Measurements from ENCODE around the gene AFAP1. TPM values are rescaled to one million over a fixed set of nuclear protein-coding genes. Genes with fewer than 3 reads are reported as not detected.

The AFAP1 gene
- total and polyA plus RNA-seq, 2 of the 4 experiments (the other 2 are of a cell fraction) = 48.2 to 80.9 TPM

DNA sequence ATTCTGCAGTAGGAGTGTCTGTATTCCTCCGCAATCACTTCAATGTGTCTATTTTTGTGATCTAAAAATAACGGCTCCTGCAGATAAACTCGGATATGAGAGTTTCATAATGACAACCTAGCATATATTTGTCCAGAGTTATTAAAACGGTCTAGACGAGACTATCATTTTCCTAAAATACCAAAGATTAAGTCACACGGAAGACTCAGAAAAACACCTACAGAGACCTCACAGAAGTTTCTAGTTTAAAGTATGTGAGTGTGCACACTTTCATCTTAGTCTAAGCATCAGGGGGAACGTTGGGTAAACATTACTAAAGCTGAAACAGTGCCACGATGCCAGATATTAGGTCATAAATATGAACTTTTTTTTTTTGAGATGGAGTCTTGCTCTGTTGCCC lies 156.9 kb downstream of the AFAP1 start:
- in situ Hi-C loops (cut with MboI; ENCODE audit: low sequenced_read_pairs) = no loop called here
- H3K9me3 ChIP-seq (ENCODE audit: control insufficient read depth, insufficient read depth, low read length) = no peaks in the 10 kb centered on the region
- ATAC-seq (ENCODE audit: low read depth) = no peak
- intact Hi-C loops (cut with micrococcal nuclease) = no loop called here
- no peak overlapping the region for H3K4me3 ChIP-seq (ENCODE audit: insufficient read depth, low read depth, low read length)
- no peak for DNase-seq
- no peak overlapping the region for H3K27ac ChIP-seq (ENCODE audit: insufficient read depth, low read length)
- peaks cover 24% of the 10 kb centered on the region for H3K4me1 ChIP-seq (ENCODE audit: control insufficient read depth, insufficient read depth, low read length)
- ChIA-PET CTCF (no interaction called here), POLR2A (ENCODE audit: unreplicated experiment) (no interaction called here)
- H2BK20ac ChIP-seq (ENCODE audit: low read depth, low read length) = no peak overlapping the region
- no peak overlapping the region for H3K4ac ChIP-seq (ENCODE audit: low read depth, low read length)
- no peak overlapping the region for H4K5ac ChIP-seq (ENCODE audit: low read depth, low read length)
- H3K14ac ChIP-seq (replicated peaks; ENCODE audit: low read depth, low read length) = no peak overlapping the region
- peaks cover 43 to 87% of the 10 kb centered on the region in 2 experiments for H3K79me1 ChIP-seq (ENCODE audit: low read depth in 1 of 2, low read length in 2 of 2)
- no CpG with 5 or more reads among the region's 8 CpGs for WGBS, 2 experiments (ENCODE audit: extremely low coverage in 2 of 2, insufficient read length in 1 of 2)
- dilution Hi-C loops (cut with HindIII; ENCODE audit: low sequenced_read_pairs, unreplicated experiment) = no loop called here
- no peak overlapping the region for H4K91ac ChIP-seq (ENCODE audit: insufficient read depth, low read depth, low read length)
- H3K9me1 ChIP-seq (ENCODE audit: insufficient read depth, low read length) = peaks cover 11% of the 10 kb centered on the region
- H4K20me1 ChIP-seq (ENCODE audit: insufficient read depth, low read length) = peaks cover 36% of the 10 kb centered on the region
- H3K18ac ChIP-seq (ENCODE audit: low read depth, low read length) = no peak overlapping the region
- no peak overlapping the region for H2AFZ ChIP-seq (replicated peaks; ENCODE audit: low read length, poor library complexity)
- no peak overlapping the region for H3K9ac ChIP-seq (ENCODE audit: low read depth, low read length)
- no peaks in the 10 kb centered on the region for H3K27me3 ChIP-seq (ENCODE audit: control insufficient read depth, insufficient read depth, low read length)
- no peak overlapping the region for H2BK120ac ChIP-seq (ENCODE audit: low read depth, low read length)
- H3K56ac ChIP-seq (ENCODE audit: extremely low read depth, insufficient read depth, low read length) = no peak overlapping the region
- H4K8ac ChIP-seq (ENCODE audit: low read depth in 2 of 2, low read length in 2 of 2) = no peak overlapping the region
- H2BK15ac ChIP-seq (ENCODE audit: low read depth, low read length) = no peak overlapping the region
- no peak overlapping the region for H3K4me2 ChIP-seq (ENCODE audit: low read depth, low read length)
- H2AK5ac ChIP-seq (ENCODE audit: low read depth, low read length) = no peak overlapping the region
- BruUV-seq (replicated peaks) = no TSS peak
- peaks cover 63% of the 10 kb centered on the region for H3K36me3 ChIP-seq (ENCODE audit: control insufficient read depth, insufficient read depth, low read length)
- no peak overlapping the region for H2BK5ac ChIP-seq (ENCODE audit: low read depth, low read length, poor library complexity, severe bottlenecking)
- H3K23ac ChIP-seq (ENCODE audit: low read depth, low read length) = no peak overlapping the region
- H2AK9ac ChIP-seq (replicated peaks; ENCODE audit: low read depth, low read length, poor library complexity) = no peak overlapping the region
- no peak for TF ChIP-seq SMC3 (IDR thresholded peaks at IDR 0.05; ENCODE audit: low read depth, low read length)
- TF ChIP-seq POLR2A (IDR thresholded peaks at IDR 0.05; ENCODE audit: low read depth, low read length) = no peak

All from IMR-90 (cell line).